Thyroid gland (tissue), 4 donors: ENCODE measurements around the gene UBA3. TPM values are rescaled to one million over a fixed set of nuclear protein-coding genes. Genes with fewer than 3 reads are reported as not detected.

Experiments used
- DNase-seq, 2 donors: peaks; one replicate each; pipeline ENCODE4 v3.0.0-alpha.2; 2019
- H3K27ac ChIP-seq, 3 donors: fragments of 200-600 bp; sonication (generic); 1 replicate in 2 of 3; 2 replicates in 1 of 3; pipeline ENCODE4 v1.5.1; 2016 to 2019; ENCODE audit warnings: mild to moderate bottlenecking in 1 of 3, moderate library complexity in 1 of 3
- H3K27me3 ChIP-seq: fragments of 200-600 bp; sonication (generic); one replicate; pipeline ENCODE4 v1.5.1; 2019
- H3K36me3 ChIP-seq, 2 donors: fragments of 200-600 bp; sonication (generic); one replicate each; pipeline ENCODE4 v1.5.1; 2016 to 2019
- H3K4me1 ChIP-seq, 2 donors: fragments of 200-600 bp; sonication (generic); one replicate each; pipeline ENCODE4 v1.5.1; 2017 to 2019
- H3K4me3 ChIP-seq, 3 donors: fragments of 200-600 bp; sonication (generic); replicated peaks in 1 of 3; 1 replicate in 2 of 3; 2 replicates in 1 of 3; pipeline ENCODE4 v1.5.1; 2016; ENCODE audit warnings: mild to moderate bottlenecking in 1 of 3
- H3K9me3 ChIP-seq: fragments of 200-600 bp; sonication (generic); one replicate; pipeline ENCODE4 v1.5.1; 2017
- CTCF ChIP-seq, 6 experiments: fragments of 200-600 bp in 3 of 6; fragments of 450-650 bp in 3 of 6; sonication (generic) in 3 of 6; IDR thresholded peaks; one replicate each; pipeline ENCODE4 v1.5.1; 2016 to 2019; ENCODE audit warnings: antibody characterized with exemption in 6 of 6, mild to moderate bottlenecking in 2 of 6, inconsistent platforms in 1 of 6, moderate library complexity in 1 of 6
- POLR2A ChIP-seq, 2 donors: fragments of 450-650 bp; IDR thresholded peaks; one replicate each; pipeline ENCODE4 v1.6.1; 2017; ENCODE audit warnings: antibody characterized with exemption in 2 of 2, mild to moderate bottlenecking in 2 of 2, moderate library complexity in 1 of 2
- WGBS, 2 donors: methylation state at CpG; one replicate each; pipeline ENCODE4 v1.1.5; 2017; 5-methylcytosine and 5-hydroxymethylcytosine counted together
- intact Hi-C: fragments of 100-400 bp; cut with DNase I; formaldehyde crosslinking; loops from one replicate; pipeline ENCODE4 v1.15.1; 2023
- total RNA-seq, 4 donors: library from RNA; depleted of rRNA; stranded (reverse); fragments of >200 nt; gene quantifications; one replicate each; pipeline ENCODE4 v1.2.3, GENCODE V29; 2016

The UBA3 gene
- 10 to 100 TPM; 57.4 to 77.9 (median 64.3) TPM for total RNA-seq

- 5 to 10% methylated on average over 18 to 37 of the region's 37 CpGs for WGBS, 2 donors
- intact Hi-C loops = no loop called here
Observed at GRCh38 chr3:69080233-69080920, at the start of gene UBA3. TSS of gene UBA3 (minus strand) at chr3:69080365. CDS start at chr3:69080353, 12 bp downstream.

GRCh38 chr3:69129531-69129930, 49.4 kb upstream of the UBA3 start:
- H3K27me3 ChIP-seq = no peaks in the 10 kb centered on the region
- WGBS, 2 donors = 61 to 75% methylated on average over 1 of the region's 1 CpG
- H3K4me1 ChIP-seq = no peaks in the 10 kb centered on the region
- no peaks in the 10 kb centered on the region for H3K9me3 ChIP-seq
- no peak for DNase-seq
- intact Hi-C loops = no loop called here
- TF ChIP-seq CTCF (IDR thresholded peaks at IDR 0.05) = no peak
- no peak for TF ChIP-seq POLR2A (IDR thresholded peaks at IDR 0.05)
- no peak overlapping the region for H3K27ac ChIP-seq
- H3K4me3 ChIP-seq = no peak overlapping the region
- no peaks in the 10 kb centered on the region for H3K36me3 ChIP-seq

More at GRCh38 chr3:69080233-69080920, at the start of gene UBA3:
- H3K27ac ChIP-seq = peak within 1 kb of the TSS in 2 of 3 donors; percentile 65 to 69
- H3K4me3 ChIP-seq = peak within 1 kb of the TSS in 2 of 3 donors; percentile 74 to 90
- no peak for TF ChIP-seq CTCF (IDR thresholded peaks at IDR 0.05)
- peak in 1 of 2 donors; percentile 77 for TF ChIP-seq POLR2A (IDR thresholded peaks at IDR 0.05)
- DNase-seq = peak; percentile 90 to 93
- no peaks in the 10 kb centered on the region for H3K27me3 ChIP-seq
- H3K4me1 ChIP-seq = peaks cover 30 to 51% of the 10 kb centered on the region in 2 donors
- H3K9me3 ChIP-seq = no peaks in the 10 kb centered on the region
- no peaks in the 10 kb centered on the region for H3K36me3 ChIP-seq

- no peaks in the 10 kb centered on the region for H3K4me1 ChIP-seq
- intact Hi-C loops = no loop called here
- H3K27me3 ChIP-seq = no peaks in the 10 kb centered on the region
- H3K36me3 ChIP-seq = no peaks in the 10 kb centered on the region
- H3K9me3 ChIP-seq = no peaks in the 10 kb centered on the region
- TF ChIP-seq POLR2A (IDR thresholded peaks at IDR 0.05) (no peak), CTCF (IDR thresholded peaks at IDR 0.05) (no peak)
- no peak overlapping the region for H3K4me3 ChIP-seq
- DNase-seq = no peak
- no peak overlapping the region for H3K27ac ChIP-seq
Observed at GRCh38 chr3:69128509-69128908, 48.3 kb upstream of the UBA3 start.

- Histone ChIP-seq H3K9me3 (no peaks in the 10 kb centered on the region), H3K27me3 (no peaks in the 10 kb centered on the region), H3K27ac (no peak overlapping the region), H3K36me3 (no peaks in the 10 kb centered on the region), H3K4me3 (no peak overlapping the region), H3K4me1 (no peaks in the 10 kb centered on the region)
- intact Hi-C loops = no loop called here
- no peak for DNase-seq
- 93% methylated on average over 2 of the region's 2 CpGs for WGBS, 2 donors
- TF ChIP-seq POLR2A (IDR thresholded peaks at IDR 0.05) (no peak), CTCF (IDR thresholded peaks at IDR 0.05) (no peak)
Observed at GRCh38 chr3:69126999-69127398, 46.8 kb upstream of the UBA3 start.

GRCh38 chr3:69126216-69126615, 46.1 kb upstream of the UBA3 start:
- intact Hi-C loops = no loop called here
- no peak for DNase-seq
- H3K27ac ChIP-seq = no peak overlapping the region
- TF ChIP-seq CTCF (IDR thresholded peaks at IDR 0.05) = no peak
- no peak for TF ChIP-seq POLR2A (IDR thresholded peaks at IDR 0.05)
- no peaks in the 10 kb centered on the region for H3K36me3 ChIP-seq
- H3K27me3 ChIP-seq = no peaks in the 10 kb centered on the region
- H3K4me1 ChIP-seq = no peaks in the 10 kb centered on the region
- H3K9me3 ChIP-seq = no peaks in the 10 kb centered on the region
- H3K4me3 ChIP-seq = no peak overlapping the region
- 85 to 89% methylated on average over 3 of the region's 3 CpGs for WGBS, 2 donors
